H1 (cell line): ENCODE measurements around the gene USP35. TPM values are rescaled to one million over a fixed set of nuclear protein-coding genes. Genes with fewer than 3 reads are reported as not detected.

Experiments used
- CTCF ChIA-PET: fragments of 300-600 bp; sonication (Branson Sonifier 250); formaldehyde crosslinking; loops from one replicate; lab custom pipeline; 2021; ENCODE audit not compliant: partially characterized antibody; lab: Charles Lee
- POLR2A ChIA-PET: fragments of 300-600 bp; sonication (Branson Sonifier 250); formaldehyde crosslinking; loops from one replicate; lab custom pipeline; 2021; ENCODE audit warnings: inconsistent platforms; ENCODE audit not compliant: partially characterized antibody; lab: Charles Lee
- DNase-seq, 2 experiments: peaks; one replicate each; pipeline versions ENCODE4 v3.0.0 to v3.0.0-alpha.2; 2010 to 2022; ENCODE audit warnings: low spot score in 2 of 2, low read depth in 1 of 2, mixed read lengths in 1 of 2
- FAIRE-seq: peaks from 2 replicates; lab custom pipeline; 2011; peaks lifted over from hg19 to GRCh38; lab: Jason Lieb, UNC
- H2AFZ ChIP-seq: 2 replicates; pipeline ENCODE4 v1.8.1; 2012; ENCODE audit warnings: low read length, inconsistent platforms
- H2AK5ac ChIP-seq: 2 replicates; pipeline ENCODE4 v1.6.1; 2013; ENCODE audit warnings: low read depth, low read length
- H2BK120ac ChIP-seq: replicated peaks from 2 replicates; pipeline ENCODE3; 2013; ENCODE audit warnings: low read depth, low read length, inconsistent platforms
- H2BK12ac ChIP-seq: 2 replicates; pipeline ENCODE4 v1.6.1; 2013; ENCODE audit warnings: low read depth, low read length
- H2BK15ac ChIP-seq: 2 replicates; pipeline ENCODE4 v1.6.1; 2013; ENCODE audit warnings: low read length
- H2BK20ac ChIP-seq: 2 replicates; pipeline ENCODE4 v1.6.1; 2013; ENCODE audit warnings: low read length
- H2BK5ac ChIP-seq: 2 replicates; pipeline ENCODE4 v1.6.1; 2013; ENCODE audit warnings: low read depth, low read length
- H3K14ac ChIP-seq: 2 replicates; pipeline ENCODE4 v1.6.1; 2013; ENCODE audit warnings: inconsistent platforms; ENCODE audit not compliant: insufficient read length
- H3K18ac ChIP-seq: 2 replicates; pipeline ENCODE4 v1.6.1; 2013; ENCODE audit warnings: low read length; ENCODE audit errors: extremely low read depth
- H3K23ac ChIP-seq: 2 replicates; pipeline ENCODE4 v1.6.1; 2013; ENCODE audit warnings: inconsistent platforms; ENCODE audit not compliant: insufficient read length
- H3K23me2 ChIP-seq: 2 replicates; pipeline ENCODE4 v1.6.1; 2013; ENCODE audit warnings: low read depth, low read length
- H3K27ac ChIP-seq: 2 replicates; pipeline ENCODE4 v1.6.1; 2011; ENCODE audit warnings: low read depth, low read length, inconsistent platforms
- H3K27me3 ChIP-seq, 4 experiments: replicated peaks in 1 of 4; 1 replicate in 1 of 4; 2 replicates in 3 of 4; pipeline versions ENCODE4 v1.6.1 to v1.8.1; 2011 to 2013; ENCODE audit warnings: low read length in 3 of 4, mild to moderate bottlenecking in 3 of 4, inconsistent platforms in 2 of 4, mixed read lengths in 2 of 4, moderate library complexity in 1 of 4; ENCODE audit not compliant: control insufficient read depth in 3 of 4, insufficient read depth in 3 of 4; ENCODE audit errors: extremely low read depth in 1 of 4
- H3K36me3 ChIP-seq, 4 experiments: 2 replicates each; pipeline versions ENCODE4 v1.6.1 to v1.8.1; 2011 to 2013; ENCODE audit warnings: mild to moderate bottlenecking in 4 of 4, low read length in 3 of 4, moderate library complexity in 2 of 4, control low read depth in 1 of 4, inconsistent platforms in 1 of 4; ENCODE audit not compliant: insufficient read depth in 4 of 4, control insufficient read depth in 2 of 4
- H3K4ac ChIP-seq: replicated peaks from 2 replicates; pipeline ENCODE3; 2013; ENCODE audit warnings: low read length, low read depth, mixed read lengths, inconsistent platforms; ENCODE audit not compliant: insufficient read length
- H3K4me1 ChIP-seq, 4 experiments: replicated peaks in 1 of 4; 1 replicate in 1 of 4; 2 replicates in 3 of 4; pipeline versions ENCODE4 v1.6.1 to v1.8.1; 2011 to 2013; ENCODE audit warnings: low read length in 3 of 4, inconsistent platforms in 2 of 4, mixed read lengths in 1 of 4; ENCODE audit not compliant: insufficient read depth in 4 of 4, control insufficient read depth in 3 of 4
- H3K4me2 ChIP-seq, 2 experiments: 2 replicates each; pipeline versions ENCODE4 v1.6.1 to v1.8.1; 2011 to 2013; ENCODE audit warnings: low read depth in 2 of 2, low read length in 2 of 2, control low read depth in 1 of 2, inconsistent platforms in 1 of 2, mild to moderate bottlenecking in 1 of 2; ENCODE audit not compliant: insufficient read depth in 1 of 2
- H3K4me3 ChIP-seq, 4 experiments: fragments of 200-600, 300-600 bp in 1 of 4; sonication (generic), shearing (Covaris generic), sonication (Bioruptor Twin) in 1 of 4; 2 replicates each; pipeline versions ENCODE4 v1.5.1 to v1.8.1; 2011 to 2016; ENCODE audit warnings: low read length in 4 of 4, low read depth in 3 of 4, control low read depth in 2 of 4, inconsistent platforms in 2 of 4, mild to moderate bottlenecking in 2 of 4, mixed read lengths in 1 of 4, moderate library complexity in 1 of 4; ENCODE audit not compliant: insufficient read depth in 2 of 4; ENCODE audit errors: extremely low read depth in 1 of 4
- H3K56ac ChIP-seq: replicated peaks from 2 replicates; pipeline ENCODE3; 2013; ENCODE audit warnings: low read depth, mild to moderate bottlenecking, mixed read lengths, low read length, inconsistent platforms; ENCODE audit not compliant: insufficient read length
- H3K79me1 ChIP-seq: 2 replicates; pipeline ENCODE4 v1.6.1; 2013; ENCODE audit warnings: low read depth, low read length, control low read depth
- H3K79me2 ChIP-seq, 2 experiments: 2 replicates each; pipeline versions ENCODE4 v1.6.1 to v1.8.1; 2012 to 2013; ENCODE audit warnings: low read length in 2 of 2, mild to moderate bottlenecking in 2 of 2, inconsistent platforms in 1 of 2; ENCODE audit not compliant: insufficient read depth in 2 of 2, control insufficient read depth in 1 of 2
- H3K9ac ChIP-seq, 4 experiments: replicated peaks in 1 of 4; 1 replicate in 1 of 4; 2 replicates in 3 of 4; pipeline versions ENCODE4 v1.6.1 to v1.8.1; 2011 to 2013; ENCODE audit warnings: low read depth in 3 of 4, low read length in 3 of 4, control low read depth in 2 of 4, mild to moderate bottlenecking in 2 of 4, moderate library complexity in 2 of 4, inconsistent platforms in 1 of 4; ENCODE audit errors: extremely low read depth in 1 of 4
- H3K9me3 ChIP-seq, 2 experiments: 2 replicates each; pipeline versions ENCODE4 v1.6.1 to v1.8.1; 2012 to 2013; ENCODE audit warnings: mild to moderate bottlenecking in 2 of 2, moderate library complexity in 2 of 2, control low read depth in 1 of 2, inconsistent platforms in 1 of 2, low read depth in 1 of 2, low read length in 1 of 2, mixed read lengths in 1 of 2; ENCODE audit not compliant: insufficient read depth in 2 of 2
- H4K20me1 ChIP-seq, 2 experiments: replicated peaks in 1 of 2; 2 replicates each; pipeline versions ENCODE3 to v1.8.1; 2011 to 2013; ENCODE audit warnings: inconsistent platforms in 2 of 2, low read length in 2 of 2, mild to moderate bottlenecking in 1 of 2; ENCODE audit not compliant: insufficient read depth in 2 of 2, control insufficient read depth in 1 of 2
- H4K5ac ChIP-seq: 2 replicates; pipeline ENCODE4 v1.6.1; 2013; ENCODE audit warnings: low read length, low read depth, mixed read lengths, inconsistent platforms; ENCODE audit not compliant: insufficient read length
- H4K8ac ChIP-seq: 2 replicates; pipeline ENCODE4 v1.8.0; 2013; ENCODE audit warnings: mild to moderate bottlenecking, moderate library complexity, low read length, inconsistent platforms; ENCODE audit not compliant: insufficient read depth; ENCODE audit errors: extremely low read depth
- H4K91ac ChIP-seq: replicated peaks from 2 replicates; pipeline ENCODE3; 2013; ENCODE audit warnings: low read length, mixed read lengths, inconsistent platforms; ENCODE audit not compliant: insufficient read length
- CREB1 ChIP-seq: IDR thresholded peaks from 2 replicates; pipeline ENCODE4 v1.6.1; 2012; ENCODE audit warnings: inconsistent platforms
- MAX ChIP-seq: IDR thresholded peaks from 2 replicates; pipeline ENCODE4 v1.6.1; 2012; ENCODE audit warnings: inconsistent platforms
- SIN3A ChIP-seq, 2 experiments: IDR thresholded peaks in 1 of 2; conservative IDR thresholded peaks in 1 of 2; 2 replicates each; pipeline ENCODE4 v1.6.1; 2011 to 2012; ENCODE audit warnings: low read length in 2 of 2, improper control_type of control experiment in 1 of 2, low read depth in 1 of 2, mild to moderate bottlenecking in 1 of 2
- WGBS, 2 experiments: shearing (Covaris generic) in 1 of 2; methylation state at CpG; one replicate each; pipeline versions ENCODE4 v1.1.6 to v1.1.7; 2013 to 2015; ENCODE audit warnings: low lambda C conversion rate in 2 of 2, mixed read lengths in 2 of 2, inconsistent platforms in 1 of 2, low coverage in 1 of 2, missing lambda C conversion rate in 1 of 2; ENCODE audit not compliant: insufficient replicate concordance in 2 of 2, insufficient coverage in 1 of 2, insufficient read length in 1 of 2; ENCODE audit errors: extremely low coverage in 1 of 2, missing lambda C conversion rate in 1 of 2; 5-methylcytosine and 5-hydroxymethylcytosine counted together
- polyA plus RNA-seq, 7 experiments: library from polyadenylated mRNA; depleted of rRNA in 3 of 7; stranded (reverse) in 5 of 7; unstranded in 2 of 7; fragments of >200 nt in 5 of 7; fragments of 200-250 nt in 2 of 7; gene quantifications; 1 replicate in 5 of 7; 2 replicates in 1 of 7; 4 replicates in 1 of 7; pipeline versions ENCODE4 v1.2.1 to v1.2.3, GENCODE V29; 2011 to 2013; ENCODE audit warnings: missing spikeins in 2 of 7, mixed read lengths in 2 of 7
- total RNA-seq: library from RNA; stranded (reverse); fragmentation: NEBNext Ultra II Directional; extraction: Animal tissue kit (Norgen Biotek cat#: 25700); gene quantifications from 2 replicates; pipeline ENCODE4 v1.2.1, GENCODE V29; 2021

USP35 gene
- total and polyA plus RNA-seq, 2 of the 8 experiments (the other 6 are each of a cell fraction or from before 2014, with no cell fraction given), result 4.6 to 6.8 TPM

GRCh38 chr11:78170413-78170812 lies 18.3 kb upstream of the USP35 start:
- Histone ChIP-seq H3K23ac (no peak overlapping the region), H3K27me3 (no peaks in the 10 kb centered on the region), H4K5ac (no peak overlapping the region), H2BK120ac (no peak overlapping the region), H2BK5ac (no peak overlapping the region), H4K20me1 (no peaks in the 10 kb centered on the region), H2AK5ac (no peak overlapping the region), H3K79me2 (no peaks in the 10 kb centered on the region), H2AFZ (no peak overlapping the region), H3K4me1 (no peaks in the 10 kb centered on the region), H2BK20ac (no peak overlapping the region), H3K79me1 (no peaks in the 10 kb centered on the region), H3K4ac (no peak overlapping the region), H3K18ac (no peak overlapping the region), H3K9ac (no peak overlapping the region), H2BK12ac (no peak overlapping the region), H3K9me3 (no peaks in the 10 kb centered on the region), H2BK15ac (no peak overlapping the region), H3K56ac (no peak overlapping the region), H3K14ac (no peak overlapping the region), H3K4me3 (no peak overlapping the region), H3K36me3 (no peaks in the 10 kb centered on the region), H3K4me2 (no peak overlapping the region), H3K27ac (no peak overlapping the region), H4K8ac (no peak overlapping the region), H4K91ac (no peak overlapping the region), H3K23me2 (no peaks in the 10 kb centered on the region)
- ChIA-PET POLR2A (interaction anchor here (0.7 kb wide), 1 partner anchor 65 kb away, joined by 3 read pairs; no protein-coding TSS in a partner anchor), CTCF (no interaction called here)
- WGBS, 2 experiments, result 91% methylated on average over 11 of the region's 11 CpGs; no CpG with 5 or more reads in 1 of the 2 experiments
- FAIRE-seq (no peak), DNase-seq (no peak)
- TF ChIP-seq MAX, result no peak
- TF ChIP-seq SIN3A (conservative IDR thresholded peaks at IDR 0.05 in 1 of 2, IDR thresholded peaks at IDR 0.05 in 1 of 2; ENCODE audit: low read depth in 1 of 2, low read length in 2 of 2), result no peak
- no peak for TF ChIP-seq CREB1
